Neuron (in vitro differentiated cells): ENCODE measurements around the gene CUZD1.
"Not testable (repeated sequence)": the region's sequence is repeated elsewhere in the genome, so short reads cannot be mapped to it uniquely, and the experiment has no call there.

Experiments used
- H2AFZ ChIP-seq: one replicate; pipeline ENCODE4 v1.6.1; 2013; ENCODE audit warnings: low read depth, mild to moderate bottlenecking, inconsistent platforms, low read length, moderate library complexity
- H3K27me3 ChIP-seq: one replicate; pipeline ENCODE4 v1.6.1; 2013; ENCODE audit warnings: low read length; ENCODE audit not compliant: insufficient read depth
- H3K36me3 ChIP-seq: one replicate; pipeline ENCODE4 v1.6.1; 2013; ENCODE audit warnings: low read length; ENCODE audit not compliant: insufficient read depth
- H3K4me1 ChIP-seq: one replicate; pipeline ENCODE4 v1.6.1; 2013; ENCODE audit warnings: low read length; ENCODE audit not compliant: insufficient read depth
- H3K4me3 ChIP-seq: 2 replicates; pipeline ENCODE4 v1.5.1; 2013; ENCODE audit warnings: mild to moderate bottlenecking, low read length, moderate library complexity
- H3K9me3 ChIP-seq: one replicate; pipeline ENCODE4 v1.6.1; 2013; ENCODE audit warnings: low read length

The CUZD1 gene, protein sequence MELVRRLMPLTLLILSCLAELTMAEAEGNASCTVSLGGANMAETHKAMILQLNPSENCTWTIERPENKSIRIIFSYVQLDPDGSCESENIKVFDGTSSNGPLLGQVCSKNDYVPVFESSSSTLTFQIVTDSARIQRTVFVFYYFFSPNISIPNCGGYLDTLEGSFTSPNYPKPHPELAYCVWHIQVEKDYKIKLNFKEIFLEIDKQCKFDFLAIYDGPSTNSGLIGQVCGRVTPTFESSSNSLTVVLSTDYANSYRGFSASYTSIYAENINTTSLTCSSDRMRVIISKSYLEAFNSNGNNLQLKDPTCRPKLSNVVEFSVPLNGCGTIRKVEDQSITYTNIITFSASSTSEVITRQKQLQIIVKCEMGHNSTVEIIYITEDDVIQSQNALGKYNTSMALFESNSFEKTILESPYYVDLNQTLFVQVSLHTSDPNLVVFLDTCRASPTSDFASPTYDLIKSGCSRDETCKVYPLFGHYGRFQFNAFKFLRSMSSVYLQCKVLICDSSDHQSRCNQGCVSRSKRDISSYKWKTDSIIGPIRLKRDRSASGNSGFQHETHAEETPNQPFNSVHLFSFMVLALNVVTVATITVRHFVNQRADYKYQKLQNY

DNA sequence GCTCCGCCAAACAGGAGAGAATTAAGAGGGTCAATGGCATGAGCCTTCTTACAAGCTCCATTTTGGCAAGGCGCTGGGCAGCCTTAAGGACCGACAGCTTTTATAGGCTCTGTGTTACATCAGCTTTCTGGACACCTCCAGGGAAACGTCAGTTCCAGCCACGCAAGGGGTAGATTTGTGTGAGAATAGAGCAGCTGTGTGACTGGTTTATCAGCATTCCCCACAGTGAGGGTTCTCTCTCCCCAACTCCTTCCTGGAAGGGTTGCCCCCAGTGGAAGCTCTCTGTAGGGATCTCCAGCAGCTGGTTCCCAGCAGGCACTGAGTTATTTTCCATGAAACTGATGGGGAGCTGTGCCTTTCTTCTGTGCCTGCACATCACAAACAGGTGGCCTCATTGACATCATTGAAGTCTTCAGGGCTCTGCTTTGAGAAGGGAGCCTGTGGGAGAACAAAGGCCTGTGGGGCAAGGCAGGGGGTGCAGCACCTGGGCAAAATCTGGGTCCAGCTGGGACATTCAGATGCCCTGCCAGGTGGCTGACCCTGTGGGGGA lies at the start of gene CUZD1:
CUZD1 (minus strand) TSS at position 75 of the 550 bp plus-strand sequence; CDS start at position 61, 14 bp downstream.
- Histone ChIP-seq H3K27me3 (no peaks in the 10 kb centered on the region), H2AFZ (no peak within 1 kb of the TSS), H3K9me3 (no peaks in the 10 kb centered on the region), H3K4me1 (no peaks in the 10 kb centered on the region), H3K36me3 (no peaks in the 10 kb centered on the region), H3K4me3 (no peak within 1 kb of the TSS)

DNA sequence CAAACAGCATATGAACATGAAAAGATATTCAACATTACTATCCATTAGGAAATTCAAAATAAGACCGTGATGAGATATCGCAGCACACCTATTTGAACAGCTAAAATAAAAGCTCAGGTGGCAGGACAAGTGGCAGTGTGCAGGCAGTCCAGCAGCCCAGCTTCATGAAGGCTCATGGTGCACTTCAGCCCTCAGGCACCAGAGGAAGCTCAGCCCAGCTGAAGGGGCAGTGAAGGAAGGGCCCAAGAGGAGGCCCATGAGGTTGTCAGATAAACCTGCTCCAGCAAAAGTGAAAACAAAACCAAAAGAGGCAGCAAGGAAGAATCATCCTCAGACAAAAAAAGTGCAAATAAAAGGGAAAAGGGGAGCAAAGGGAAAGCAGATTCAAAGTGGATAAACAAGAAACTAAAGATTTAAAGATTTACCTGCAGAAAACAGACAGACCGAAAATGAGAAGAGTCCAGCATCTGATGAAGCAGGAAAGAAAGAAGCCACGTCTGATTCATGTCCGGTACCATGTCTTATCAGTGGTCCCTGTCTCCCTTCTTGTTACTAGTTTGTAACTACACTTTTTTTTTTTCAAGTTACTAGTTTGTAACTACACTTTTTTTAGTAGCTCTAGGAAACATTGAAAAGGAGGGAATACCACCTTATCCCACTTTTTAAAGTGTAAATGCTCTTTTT lies 48.7 kb upstream of the CUZD1 start:
- Histone ChIP-seq H3K36me3 (no peaks in the 10 kb centered on the region), H3K4me3 (no peak overlapping the region), H3K4me1 (no peaks in the 10 kb centered on the region), H3K9me3 (no peaks in the 10 kb centered on the region), H3K27me3 (peaks cover 4% of the 10 kb centered on the region), H2AFZ (no peak overlapping the region)

DNA sequence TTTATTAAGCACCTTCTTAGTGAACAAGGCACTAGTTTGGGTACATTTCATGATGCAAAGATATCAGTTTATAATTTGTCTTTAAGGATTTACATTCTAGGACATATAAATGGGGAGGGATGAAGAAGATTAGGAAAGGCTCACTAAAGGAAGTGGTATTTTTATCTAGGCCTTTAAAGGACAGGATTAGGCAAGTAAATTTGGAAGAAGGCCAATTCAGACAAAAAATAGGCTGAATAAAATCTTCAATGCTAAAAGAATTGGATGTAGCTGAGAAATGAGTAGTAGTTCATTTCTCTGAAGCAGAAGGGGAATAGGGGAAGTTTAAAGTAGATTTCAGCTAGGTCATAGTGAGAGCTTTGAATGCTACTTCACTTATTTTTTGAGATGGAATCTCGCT lies 38.5 kb upstream of the CUZD1 start:
- Histone ChIP-seq H3K27me3 (peaks cover 15% of the 10 kb centered on the region), H3K4me3 (no peak overlapping the region), H3K36me3 (no peaks in the 10 kb centered on the region), H3K9me3 (no peaks in the 10 kb centered on the region), H2AFZ (no peak overlapping the region), H3K4me1 (no peaks in the 10 kb centered on the region)

DNA sequence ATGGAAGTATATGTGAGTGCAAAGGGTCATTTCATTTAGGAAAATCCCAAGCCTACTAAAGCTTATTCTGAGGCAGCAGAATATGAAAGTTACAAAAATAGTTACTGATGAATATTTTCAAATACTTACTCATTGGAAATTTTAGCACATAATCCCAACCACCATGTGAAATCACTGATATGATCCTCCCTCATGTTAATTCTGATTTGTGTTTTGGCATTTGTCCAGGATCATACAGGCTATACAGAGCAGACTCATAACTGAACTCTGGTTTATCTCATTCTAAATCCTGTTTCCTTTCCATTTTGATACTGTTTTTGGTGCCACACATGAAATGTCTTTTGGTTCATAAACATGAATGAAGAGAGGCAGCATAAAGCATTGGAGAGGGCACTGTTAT lies 37.1 kb upstream of the CUZD1 start:
- peaks cover 15% of the 10 kb centered on the region for H3K27me3 ChIP-seq
- H3K9me3 ChIP-seq, result no peaks in the 10 kb centered on the region
- no peak overlapping the region for H2AFZ ChIP-seq
- no peaks in the 10 kb centered on the region for H3K4me1 ChIP-seq
- H3K4me3 ChIP-seq, result no peak overlapping the region
- H3K36me3 ChIP-seq, result no peaks in the 10 kb centered on the region

DNA sequence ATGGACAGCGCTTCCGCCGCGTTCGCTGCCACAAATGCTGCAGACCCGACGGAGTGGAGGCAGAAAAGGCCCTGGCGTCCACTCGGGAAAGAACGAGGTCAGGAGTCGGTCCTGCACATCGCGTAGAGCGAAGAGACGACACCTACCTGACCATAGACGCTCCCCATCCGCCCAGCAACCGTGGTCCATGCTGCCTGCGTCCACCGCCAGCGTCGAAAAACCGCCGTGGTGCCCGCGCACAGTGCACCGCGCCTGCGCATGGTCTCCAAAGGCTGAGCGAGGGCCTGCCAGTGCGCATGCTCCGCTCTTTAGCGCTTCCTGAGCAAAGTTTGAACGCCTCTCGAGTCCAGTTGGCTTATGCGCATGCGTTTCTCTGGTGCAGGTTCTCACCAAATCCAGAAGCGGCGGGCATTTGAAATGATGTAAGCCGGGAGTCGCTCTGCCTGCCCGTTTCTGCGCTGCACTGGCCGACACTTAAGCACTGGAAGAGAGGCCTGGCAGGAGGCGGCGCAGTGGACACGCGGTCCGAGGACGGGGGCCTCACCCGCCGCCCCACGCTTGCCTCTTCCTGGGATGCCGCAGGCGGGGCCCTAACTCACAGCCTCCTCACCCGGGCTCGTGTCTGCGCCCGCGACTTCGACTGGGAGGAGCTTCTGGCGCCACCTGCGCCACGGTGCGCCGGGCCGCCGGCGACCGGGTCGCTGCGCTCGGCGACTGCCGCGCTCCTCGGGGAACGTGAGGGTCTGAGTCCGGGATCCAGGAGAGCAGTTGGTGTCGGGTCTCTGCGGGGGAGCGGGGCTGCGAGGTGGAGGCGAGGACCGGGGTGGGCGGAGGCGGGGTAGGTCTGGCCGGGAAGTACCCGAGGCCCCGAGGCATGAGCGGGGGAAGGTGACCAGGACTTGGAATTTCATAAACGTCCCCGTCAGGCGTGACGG lies 33.9 kb upstream of the CUZD1 start, which contains the start of gene FAM24B:
FAM24B (minus strand) TSS at position 243 of the 935 bp plus-strand sequence. CDS start 29,066 bp downstream, outside the sequence.
- H3K4me3 ChIP-seq, result no peak within 1 kb of the TSS
- no peak within 1 kb of the TSS for H2AFZ ChIP-seq
- peaks cover 6% of the 10 kb centered on the region for H3K27me3 ChIP-seq
- no peaks in the 10 kb centered on the region for H3K9me3 ChIP-seq
- no peaks in the 10 kb centered on the region for H3K36me3 ChIP-seq
- H3K4me1 ChIP-seq, result peaks cover 17% of the 10 kb centered on the region

DNA sequence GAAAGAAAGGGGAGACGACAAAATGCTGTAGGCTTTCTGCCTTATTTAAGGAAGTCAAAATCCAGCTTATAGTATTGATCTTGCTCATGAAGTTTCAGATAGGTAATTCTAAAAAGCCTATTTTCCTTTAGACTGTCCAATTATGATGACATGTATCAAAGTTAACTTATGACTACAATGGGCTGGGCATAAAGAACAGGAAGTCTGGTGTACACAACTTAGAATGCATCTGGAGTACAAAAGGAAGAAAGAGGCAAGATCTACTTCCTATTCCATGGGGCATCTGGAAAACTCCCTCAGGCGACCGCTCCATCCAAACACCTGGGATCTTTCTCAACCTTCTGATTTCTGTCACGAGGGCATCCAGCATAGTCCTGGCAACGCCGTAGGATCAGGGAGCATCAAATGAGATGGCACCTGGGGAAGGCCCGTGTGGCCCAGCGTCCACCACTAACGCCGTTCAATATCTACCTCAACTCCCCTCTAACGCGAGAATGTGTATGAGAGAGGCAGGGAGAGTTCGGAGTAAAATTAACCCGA lies 33.2 kb upstream of the CUZD1 start:
- no peaks in the 10 kb centered on the region for H3K36me3 ChIP-seq
- H3K4me3 ChIP-seq, result no peak overlapping the region
- peaks cover 4% of the 10 kb centered on the region for H3K27me3 ChIP-seq
- no peaks in the 10 kb centered on the region for H3K9me3 ChIP-seq
- peaks cover 17% of the 10 kb centered on the region for H3K4me1 ChIP-seq
- H2AFZ ChIP-seq, result no peak overlapping the region

DNA sequence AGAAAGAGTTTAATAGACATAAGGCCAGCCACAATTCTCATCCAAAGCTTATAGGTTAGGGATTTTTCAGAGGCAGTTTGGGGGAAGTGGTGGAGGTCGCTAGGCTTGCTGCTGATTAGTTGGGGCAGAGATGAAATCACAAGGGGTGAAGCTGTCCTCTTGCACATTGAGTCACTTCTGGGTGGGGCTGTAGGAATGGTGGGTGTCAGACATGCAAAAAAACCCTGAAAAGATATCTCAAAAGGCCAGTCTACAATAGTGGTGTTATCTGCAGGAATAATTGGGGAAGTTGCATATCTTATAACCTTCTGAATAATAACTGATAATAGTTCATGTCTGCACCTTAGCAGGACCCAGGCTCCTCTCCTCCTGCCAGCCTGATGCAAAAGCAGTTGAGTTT lies 31.6 kb upstream of the CUZD1 start:
- Histone ChIP-seq H3K4me3 (no peak overlapping the region), H3K27me3 (no peaks in the 10 kb centered on the region)

DNA sequence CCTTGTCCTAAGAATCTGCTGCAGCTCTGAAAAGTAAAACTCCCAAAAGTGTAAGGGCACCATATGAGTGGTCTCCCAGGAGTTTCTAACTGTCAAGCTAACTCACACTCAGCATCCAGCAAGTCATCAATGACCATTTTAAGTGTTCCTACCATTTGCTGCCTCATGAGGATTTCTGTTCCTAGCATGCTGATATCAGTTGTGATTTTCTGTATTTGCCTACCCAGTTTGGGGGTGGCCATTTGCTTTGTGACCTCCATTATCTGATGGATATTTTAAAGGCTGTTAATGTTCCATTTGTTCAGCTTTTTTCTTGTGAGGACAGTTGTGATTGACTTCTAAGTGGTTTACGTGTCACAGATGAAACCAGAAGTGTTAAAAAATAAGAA lies 30.8 kb upstream of the CUZD1 start:
- Histone ChIP-seq H3K36me3 (no peaks in the 10 kb centered on the region), H2AFZ (no peak overlapping the region), H3K9me3 (no peaks in the 10 kb centered on the region), H3K27me3 (no peaks in the 10 kb centered on the region), H3K4me1 (peaks cover 17% of the 10 kb centered on the region), H3K4me3 (no peak overlapping the region)

More for the DNA sequence above, 31.6 kb upstream of the CUZD1 start:
- H3K4me1 ChIP-seq, result peaks cover 17% of the 10 kb centered on the region
- H3K9me3 ChIP-seq, result no peaks in the 10 kb centered on the region
- no peaks in the 10 kb centered on the region for H3K36me3 ChIP-seq
- no peak overlapping the region for H2AFZ ChIP-seq

DNA sequence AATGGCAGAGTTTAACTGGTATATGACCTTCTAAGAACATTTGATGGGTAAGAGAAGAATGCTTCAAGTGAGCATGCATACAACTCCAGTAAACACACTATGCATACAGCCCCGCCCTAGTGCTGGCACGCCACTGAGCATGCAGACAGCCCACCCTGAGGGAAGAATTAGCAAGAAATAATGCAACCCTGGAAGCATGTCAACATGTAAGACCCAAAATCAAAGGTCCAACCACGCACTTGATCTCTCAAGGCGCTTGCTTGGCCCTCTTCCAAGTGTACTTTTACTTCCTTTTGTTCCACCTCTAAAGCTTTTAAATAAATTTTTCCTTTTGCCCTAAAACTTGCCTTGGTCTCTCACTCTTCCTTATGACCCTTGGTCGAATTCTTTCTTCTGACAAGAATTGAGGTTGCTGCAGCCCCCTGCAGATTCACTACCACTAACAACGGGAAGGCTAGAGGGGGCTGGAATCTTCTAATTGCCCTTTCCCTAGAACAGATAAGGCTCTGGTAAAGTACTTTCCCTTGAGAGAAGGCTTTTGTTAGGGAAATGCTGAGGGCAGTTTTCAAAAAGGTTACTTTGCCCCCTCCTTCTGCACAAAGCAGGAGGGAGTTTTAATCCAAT lies 30.3 kb upstream of the CUZD1 start:
- no peaks in the 10 kb centered on the region for H3K36me3 ChIP-seq
- no peak overlapping the region for H3K4me3 ChIP-seq
- H3K4me1 ChIP-seq, result peaks cover 17% of the 10 kb centered on the region
- no peaks in the 10 kb centered on the region for H3K9me3 ChIP-seq
- no peaks in the 10 kb centered on the region for H3K27me3 ChIP-seq
- H2AFZ ChIP-seq, result no peak overlapping the region

DNA sequence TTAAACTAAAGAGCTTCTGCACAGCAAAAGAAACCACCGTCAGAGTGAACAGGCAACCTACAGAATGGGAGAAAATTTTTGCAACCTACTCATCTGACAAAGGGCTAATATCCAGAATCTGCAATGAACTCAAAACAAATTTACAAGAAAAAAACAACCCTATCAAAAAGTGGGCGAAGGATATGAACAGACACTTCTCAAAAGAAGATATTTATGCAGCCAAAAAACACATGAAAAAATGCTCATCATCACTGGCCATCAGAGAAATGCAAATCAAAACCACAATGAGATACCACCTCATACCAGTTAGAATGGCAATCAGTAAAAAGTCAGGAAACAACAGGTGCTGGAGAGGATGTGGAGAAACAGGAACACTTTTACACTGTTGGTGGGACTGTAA lies 26.3 kb upstream of the CUZD1 start:
- not testable (repeated sequence) for H2AFZ ChIP-seq, H3K27me3 ChIP-seq, H3K4me3 ChIP-seq, H3K9me3 ChIP-seq, H3K4me1 ChIP-seq, H3K36me3 ChIP-seq

DNA sequence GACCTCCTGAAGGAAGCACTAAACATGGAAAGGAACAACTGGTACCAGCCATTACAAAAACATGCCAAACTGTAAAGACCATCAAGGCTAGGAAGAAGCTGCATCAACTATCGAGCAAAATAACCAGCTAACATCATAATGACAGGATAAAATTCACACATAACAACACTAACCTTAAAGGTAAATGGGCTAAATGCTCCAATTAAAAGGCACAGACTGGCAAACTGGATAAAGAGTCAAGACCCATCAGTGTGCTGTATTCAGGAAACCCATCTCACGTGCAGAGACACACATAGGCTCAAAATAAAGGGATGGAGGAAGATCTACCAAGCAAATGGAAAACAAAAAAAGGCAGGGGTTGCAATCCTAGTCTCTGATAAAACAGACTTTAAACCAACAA lies 23.1 kb upstream of the CUZD1 start:
- H2AFZ ChIP-seq, H3K4me1 ChIP-seq, H3K27me3 ChIP-seq, H3K36me3 ChIP-seq, H3K9me3 ChIP-seq, H3K4me3 ChIP-seq: not testable (repeated sequence)
